Keratinocyte (primary cell): Measurements from ENCODE around the gene NQO2. TPM values are rescaled to one million over a fixed set of nuclear protein-coding genes. Genes with fewer than 3 reads are reported as not detected.
A peak's percentile ranks its signal among the peaks of the same experiment; 100 is the strongest.

Experiments used
- DNase-seq: peaks from one replicate; pipeline ENCODE4 v3.0.0-alpha.2; 2011; ENCODE audit warnings: low read depth, missing footprints, low spot score
- FAIRE-seq: peaks from 2 replicates; lab custom pipeline; 2011; peaks lifted over from hg19 to GRCh38; lab: Jason Lieb, UNC
- H2AFZ ChIP-seq: 2 replicates; pipeline ENCODE4 v1.6.0; 2012; ENCODE audit warnings: low read length, control low read depth, inconsistent platforms; ENCODE audit not compliant: control insufficient read depth
- H3K27ac ChIP-seq: 2 replicates; pipeline ENCODE4 v1.5.1; 2011; ENCODE audit warnings: low read length; ENCODE audit not compliant: control insufficient read depth, insufficient read depth
- H3K27me3 ChIP-seq: 3 replicates; pipeline ENCODE4 v1.6.0; 2011; ENCODE audit warnings: low read length; ENCODE audit not compliant: control insufficient read depth, insufficient read depth; ENCODE audit errors: extremely low read depth
- H3K36me3 ChIP-seq, 2 experiments: 2 replicates in 1 of 2; 3 replicates in 1 of 2; pipeline ENCODE4 v1.5.1; 2011; ENCODE audit warnings: low read length in 2 of 2, mild to moderate bottlenecking in 1 of 2; ENCODE audit not compliant: control insufficient read depth in 2 of 2, insufficient read depth in 2 of 2; ENCODE audit errors: extremely low read depth in 1 of 2
- H3K4me1 ChIP-seq: 3 replicates; pipeline ENCODE4 v1.5.1; 2011; ENCODE audit warnings: low read length; ENCODE audit not compliant: control insufficient read depth, insufficient read depth; ENCODE audit errors: extremely low read depth
- H3K4me2 ChIP-seq: 3 replicates; pipeline ENCODE4 v1.6.0; 2011; ENCODE audit warnings: low read depth, low read length; ENCODE audit not compliant: control insufficient read depth, insufficient read depth; ENCODE audit errors: extremely low read depth
- H3K4me3 ChIP-seq, 3 experiments: fragments of 200-600 bp in 1 of 3; sonication (generic) in 1 of 3; 2 replicates in 2 of 3; 3 replicates in 1 of 3; pipeline ENCODE4 v1.5.1; 2011 to 2016; ENCODE audit warnings: low read length in 3 of 3, mild to moderate bottlenecking in 3 of 3, control low read depth in 2 of 3, inconsistent platforms in 1 of 3, low read depth in 1 of 3, mixed read lengths in 1 of 3, mixed run types in 1 of 3, moderate library complexity in 1 of 3; ENCODE audit not compliant: control insufficient read depth in 2 of 3, insufficient read depth in 2 of 3; ENCODE audit errors: extremely low read depth in 1 of 3
- H3K79me2 ChIP-seq: 2 replicates; pipeline ENCODE4 v1.6.0; 2012; ENCODE audit warnings: low read length; ENCODE audit not compliant: control insufficient read depth, insufficient read depth
- H3K9ac ChIP-seq: 3 replicates; pipeline ENCODE4 v1.6.0; 2011; ENCODE audit warnings: low read length; ENCODE audit not compliant: control insufficient read depth, insufficient read depth; ENCODE audit errors: extremely low read depth
- H3K9me1 ChIP-seq: 3 replicates; pipeline ENCODE4 v1.6.0; 2011; ENCODE audit warnings: low read length; ENCODE audit not compliant: control insufficient read depth, insufficient read depth; ENCODE audit errors: extremely low read depth
- H3K9me3 ChIP-seq: 2 replicates; pipeline ENCODE4 v1.5.1; 2012; ENCODE audit warnings: low read depth, low read length; ENCODE audit not compliant: control insufficient read depth
- H4K20me1 ChIP-seq: 3 replicates; pipeline ENCODE4 v1.6.0; 2011; ENCODE audit warnings: low read length; ENCODE audit not compliant: control insufficient read depth, insufficient read depth; ENCODE audit errors: extremely low read depth
- CTCF ChIP-seq, 3 experiments: IDR thresholded peaks in 1 of 3; conservative IDR thresholded peaks in 1 of 3; optimal IDR thresholded peaks in 1 of 3; 2 replicates in 2 of 3; 3 replicates in 1 of 3; pipeline versions ENCODE3 to v1.5.1; 2011; ENCODE audit warnings: low read length in 3 of 3, mild to moderate bottlenecking in 3 of 3, moderate library complexity in 2 of 3, control low read depth in 1 of 3, inconsistent platforms in 1 of 3; ENCODE audit not compliant: insufficient read depth in 2 of 3; ENCODE audit errors: extremely low read depth in 1 of 3
- EZH2 ChIP-seq: IDR thresholded peaks from one replicate; pipeline ENCODE4 v1.6.1; 2012; ENCODE audit warnings: inconsistent platforms, mild to moderate bottlenecking, low read length, moderate library complexity
- dilution Hi-C: fragments of 300-500 bp; cut with MboI; formaldehyde crosslinking; loops from one replicate; pipeline ENCODE4 v1.7.0; 2020; ENCODE audit warnings: low sequenced_read_pairs; ENCODE audit not compliant: extremely low pct_ligation_motif_present
- polyA plus RNA-seq, 5 experiments: library from polyadenylated mRNA; depleted of rRNA in 3 of 5; stranded (reverse) in 3 of 5; stranded (forward) in 1 of 5; unstranded in 1 of 5; fragments of >200 nt; gene quantifications; 1 replicate in 1 of 5; 2 replicates in 3 of 5; 3 replicates in 1 of 5; pipeline versions ENCODE4 v1.2.1 to v1.2.3, GENCODE V29; 2011 to 2012; ENCODE audit warnings: missing spikeins in 2 of 5, low read depth in 1 of 5, low replicate concordance in 1 of 5

Gene NQO2
- polyA plus RNA-seq, 1 donor (not counting 4 experiments of a cell fraction or from before 2014, with no cell fraction given): 22.9 TPM

GRCh38 chr6:2976571-2977085 is 23.1 kb upstream of the NQO2 start:
- H3K4me2 ChIP-seq: peak overlapping the region; percentile 22
- dilution Hi-C loops: no loop called here
- no peaks in the 10 kb centered on the region for H3K9me1 ChIP-seq
- H3K79me2 ChIP-seq: no peaks in the 10 kb centered on the region
- no peak overlapping the region for H3K4me3 ChIP-seq
- no peaks in the 10 kb centered on the region for H3K36me3 ChIP-seq
- no peak for FAIRE-seq
- no peak for DNase-seq
- H4K20me1 ChIP-seq: no peaks in the 10 kb centered on the region
- H3K9ac ChIP-seq: no peak overlapping the region
- peaks cover 22% of the 10 kb centered on the region for H3K4me1 ChIP-seq
- H3K27ac ChIP-seq: peak overlapping the region; percentile 45
- no peaks in the 10 kb centered on the region for H3K9me3 ChIP-seq
- H3K27me3 ChIP-seq: no peaks in the 10 kb centered on the region
- TF ChIP-seq EZH2 (no peak), CTCF (optimal IDR thresholded peaks at IDR 0.05 in 1 of 3, IDR thresholded peaks at IDR 0.05 in 1 of 3, conservative IDR thresholded peaks at IDR 0.05 in 1 of 3; ENCODE audit: extremely low read depth in 1 of 3, insufficient read depth in 2 of 3, low read length in 3 of 3) (no peak)
- H2AFZ ChIP-seq: peak overlapping the region; percentile 24

- TF ChIP-seq EZH2: no peak
- no peak for TF ChIP-seq CTCF (optimal IDR thresholded peaks at IDR 0.05 in 1 of 3, IDR thresholded peaks at IDR 0.05 in 1 of 3, conservative IDR thresholded peaks at IDR 0.05 in 1 of 3; ENCODE audit: extremely low read depth in 1 of 3, insufficient read depth in 2 of 3, low read length in 3 of 3)
- H3K27ac ChIP-seq: no peak overlapping the region
- no peaks in the 10 kb centered on the region for H3K79me2 ChIP-seq
- dilution Hi-C loops: no loop called here
- no peaks in the 10 kb centered on the region for H4K20me1 ChIP-seq
- H3K4me1 ChIP-seq: peaks cover 22% of the 10 kb centered on the region
- no peak for DNase-seq
- no peaks in the 10 kb centered on the region for H3K36me3 ChIP-seq
- no peak overlapping the region for H3K4me3 ChIP-seq
- H3K4me2 ChIP-seq: peak overlapping the region; percentile 22
- H3K9me1 ChIP-seq: no peaks in the 10 kb centered on the region
- no peak for FAIRE-seq
- H2AFZ ChIP-seq: no peak overlapping the region
- no peak overlapping the region for H3K9ac ChIP-seq
- H3K9me3 ChIP-seq: no peaks in the 10 kb centered on the region
- no peaks in the 10 kb centered on the region for H3K27me3 ChIP-seq
These were observed 22.4 kb upstream of the NQO2 start for GRCh38 chr6:2977290-2977689.
